BJ (cell line): ENCODE data around the gene SLC6A16. TPM values are rescaled to one million over a fixed set of nuclear protein-coding genes. Genes with fewer than 3 reads are reported as not detected.

Experiments used
- CTCF ChIA-PET: fragments of 350-600 bp; formaldehyde crosslinking; extraction: SDS; loops from one replicate; lab custom pipeline; 2021; ENCODE audit warnings: antibody characterized with exemption, inconsistent platforms; lab: Yijun Ruan, JAX
- POLR2A ChIA-PET: fragments of 300-600 bp; sonication (Branson Sonifier 250); formaldehyde crosslinking; extraction: SDS; loops from one replicate; lab custom pipeline; 2021; ENCODE audit warnings: antibody characterized with exemption; lab: Charles Lee
- DNase-seq: peaks from one replicate; pipeline ENCODE4 v3.0.0-alpha.2; 2011; ENCODE audit warnings: low read depth
- H3K27me3 ChIP-seq: 2 replicates; pipeline ENCODE4 v1.6.0; 2011; ENCODE audit warnings: low read length; ENCODE audit not compliant: control insufficient read depth, insufficient read depth
- H3K36me3 ChIP-seq: 2 replicates; pipeline ENCODE4 v1.5.1; 2011; ENCODE audit warnings: low read length; ENCODE audit not compliant: control insufficient read depth, insufficient read depth
- H3K4me3 ChIP-seq: 2 replicates; pipeline ENCODE4 v1.5.1; 2011; ENCODE audit warnings: low read depth, mild to moderate bottlenecking, control low read depth, low read length
- polyA plus RNA-seq: library from polyadenylated mRNA; depleted of rRNA; stranded (reverse); fragments of >200 nt; gene quantifications from 2 replicates; pipeline ENCODE4 v1.2.3, GENCODE V29; 2011
- TF ChIP-seq, protein P1 (sequence below): IDR thresholded peaks from 2 replicates; pipeline ENCODE4 v1.5.1; 2011; ENCODE audit warnings: low read depth, mild to moderate bottlenecking, control low read depth, inconsistent platforms, low read length, moderate library complexity; ENCODE audit not compliant: insufficient read depth

SLC6A16 gene
- polyA plus RNA-seq, 1 experiment = 0.42 TPM

DNA sequence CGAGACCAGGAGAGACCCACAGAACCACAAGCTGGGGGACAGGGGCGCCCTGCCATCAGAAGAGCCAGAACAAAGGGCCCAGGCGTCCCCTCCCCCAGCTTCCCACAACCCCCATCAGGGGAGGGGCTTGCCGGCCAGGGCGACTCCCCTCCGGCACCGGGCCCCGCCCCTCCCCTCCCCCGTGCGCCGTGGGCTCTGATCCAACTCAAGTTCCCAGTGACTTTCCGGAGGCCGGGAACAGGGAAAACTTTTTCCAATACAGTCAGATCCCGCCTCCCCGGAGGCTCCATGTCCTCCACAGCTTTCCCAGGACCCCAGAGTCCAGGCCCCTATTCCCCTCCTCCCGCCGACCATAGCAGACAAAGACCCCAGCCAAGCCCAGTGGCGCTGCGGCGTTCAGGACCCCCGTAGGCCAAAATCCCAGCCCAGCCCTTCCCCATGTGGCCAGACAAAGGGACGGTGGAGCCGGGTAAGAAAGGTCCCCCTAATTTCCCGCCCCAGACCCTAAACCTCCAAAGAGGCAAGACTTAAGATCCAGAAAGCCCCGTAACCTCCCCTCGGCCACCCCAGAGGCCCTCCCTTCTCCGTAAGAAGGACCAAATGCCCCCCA, 36.6 kb upstream of the SLC6A16 start:
- DNase-seq = peak; percentile 32
- peaks cover 4% of the 10 kb centered on the region for H3K36me3 ChIP-seq
- TF ChIP-seq, protein P1, sequence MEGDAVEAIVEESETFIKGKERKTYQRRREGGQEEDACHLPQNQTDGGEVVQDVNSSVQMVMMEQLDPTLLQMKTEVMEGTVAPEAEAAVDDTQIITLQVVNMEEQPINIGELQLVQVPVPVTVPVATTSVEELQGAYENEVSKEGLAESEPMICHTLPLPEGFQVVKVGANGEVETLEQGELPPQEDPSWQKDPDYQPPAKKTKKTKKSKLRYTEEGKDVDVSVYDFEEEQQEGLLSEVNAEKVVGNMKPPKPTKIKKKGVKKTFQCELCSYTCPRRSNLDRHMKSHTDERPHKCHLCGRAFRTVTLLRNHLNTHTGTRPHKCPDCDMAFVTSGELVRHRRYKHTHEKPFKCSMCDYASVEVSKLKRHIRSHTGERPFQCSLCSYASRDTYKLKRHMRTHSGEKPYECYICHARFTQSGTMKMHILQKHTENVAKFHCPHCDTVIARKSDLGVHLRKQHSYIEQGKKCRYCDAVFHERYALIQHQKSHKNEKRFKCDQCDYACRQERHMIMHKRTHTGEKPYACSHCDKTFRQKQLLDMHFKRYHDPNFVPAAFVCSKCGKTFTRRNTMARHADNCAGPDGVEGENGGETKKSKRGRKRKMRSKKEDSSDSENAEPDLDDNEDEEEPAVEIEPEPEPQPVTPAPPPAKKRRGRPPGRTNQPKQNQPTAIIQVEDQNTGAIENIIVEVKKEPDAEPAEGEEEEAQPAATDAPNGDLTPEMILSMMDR = no peak
- ChIA-PET CTCF (interaction anchor here (0.6 to 1.2 kb wide), 2 partner anchors 30 to 83 kb away, joined by 3 to 5 read pairs; no protein-coding TSS in a partner anchor), POLR2A (interaction anchor here (0.7 kb wide), 1 partner anchor 18 kb away, joined by 5 read pairs; no protein-coding TSS in a partner anchor)
- no peaks in the 10 kb centered on the region for H3K27me3 ChIP-seq
- peak overlapping the region; percentile 91 for H3K4me3 ChIP-seq

DNA sequence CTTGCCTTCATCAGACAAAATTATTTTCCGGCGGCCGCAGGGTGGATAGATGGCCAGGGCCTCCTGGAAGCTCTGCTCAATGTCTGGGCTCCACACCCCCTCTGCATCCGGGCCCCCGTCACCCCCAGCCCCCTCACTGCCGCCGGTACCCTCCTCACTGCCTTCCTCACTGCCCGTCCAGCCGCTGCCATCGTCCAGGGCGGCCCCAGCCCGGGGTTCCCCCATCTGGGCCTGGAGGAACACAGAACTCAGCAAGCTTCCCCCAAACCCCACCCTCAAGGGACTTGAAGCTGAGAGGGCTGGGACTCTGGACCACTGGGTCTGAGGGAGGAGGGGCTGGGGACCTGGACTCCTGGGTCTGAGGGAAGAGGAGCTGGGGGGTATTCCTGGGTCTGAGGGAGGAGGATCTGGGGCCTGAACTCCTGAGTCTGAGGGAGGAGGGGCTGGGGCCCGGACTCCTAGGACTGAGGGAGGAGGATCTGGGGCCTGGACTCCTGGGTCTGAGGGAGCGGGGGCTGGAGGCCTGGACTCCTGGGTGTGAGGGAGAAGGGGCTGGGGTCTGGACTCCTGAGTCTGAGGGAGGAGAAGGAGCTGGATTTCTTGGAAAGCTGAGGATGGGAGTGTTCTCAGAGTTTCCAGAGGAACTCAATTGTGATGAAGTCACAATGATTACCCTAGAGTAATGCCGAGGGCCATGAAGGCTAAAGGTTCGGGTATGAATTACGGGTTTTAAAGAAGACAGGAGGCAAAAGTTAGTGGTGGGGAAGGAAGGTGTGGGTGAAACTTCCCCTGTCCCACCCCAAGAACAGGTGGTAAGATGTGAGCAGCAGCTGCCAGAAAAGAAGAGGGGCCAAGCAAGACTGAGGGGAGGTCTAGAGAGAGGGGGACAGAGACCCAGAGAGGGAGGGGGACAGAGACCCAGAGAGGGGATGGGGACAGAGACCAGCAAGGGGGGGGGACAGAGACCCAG, 35.1 kb upstream of the SLC6A16 start:
- Histone ChIP-seq H3K36me3 (peaks cover 5% of the 10 kb centered on the region), H3K27me3 (no peaks in the 10 kb centered on the region), H3K4me3 (peak overlapping the region; percentile 91; the same call in 1 of the 2 replicates)
- TF ChIP-seq, protein P1 = no peak
- POLR2A ChIA-PET = no interaction called here
- CTCF ChIA-PET = interaction anchor here (0.5 to 1.7 kb wide), 5 partner anchors 32 to 390 kb away, joined by 3 to 5 read pairs (median 4); no protein-coding TSS in a partner anchor
- no peak for DNase-seq

DNA sequence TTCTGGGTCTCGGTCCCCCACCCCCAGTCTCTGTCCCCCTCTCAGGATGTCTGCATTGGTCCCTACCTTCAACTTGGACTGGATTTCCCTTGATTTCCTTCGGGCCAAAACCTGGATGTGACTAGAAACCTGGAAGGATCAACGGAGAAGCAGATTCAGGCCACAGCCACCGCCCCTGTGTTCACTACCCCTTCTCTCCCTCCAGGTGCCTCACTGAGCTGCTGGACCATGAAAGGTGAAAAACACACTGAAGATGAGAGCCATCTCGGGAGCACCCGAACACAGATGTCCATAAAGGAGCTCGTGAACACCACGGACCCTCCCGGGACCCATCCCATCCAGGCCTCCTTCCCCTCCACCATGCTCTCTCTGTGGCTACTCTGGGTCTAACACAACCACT, 32.2 kb upstream of the SLC6A16 start:
- H3K4me3 ChIP-seq = no peak overlapping the region
- H3K36me3 ChIP-seq = peaks cover 14% of the 10 kb centered on the region
- CTCF ChIA-PET = interaction anchor here (0.8 kb wide), 1 partner anchor 87 kb away, joined by 3 read pairs; no protein-coding TSS in a partner anchor
- DNase-seq = no peak
- TF ChIP-seq, protein P1 = no peak
- POLR2A ChIA-PET = no interaction called here
- H3K27me3 ChIP-seq = no peaks in the 10 kb centered on the region

DNA sequence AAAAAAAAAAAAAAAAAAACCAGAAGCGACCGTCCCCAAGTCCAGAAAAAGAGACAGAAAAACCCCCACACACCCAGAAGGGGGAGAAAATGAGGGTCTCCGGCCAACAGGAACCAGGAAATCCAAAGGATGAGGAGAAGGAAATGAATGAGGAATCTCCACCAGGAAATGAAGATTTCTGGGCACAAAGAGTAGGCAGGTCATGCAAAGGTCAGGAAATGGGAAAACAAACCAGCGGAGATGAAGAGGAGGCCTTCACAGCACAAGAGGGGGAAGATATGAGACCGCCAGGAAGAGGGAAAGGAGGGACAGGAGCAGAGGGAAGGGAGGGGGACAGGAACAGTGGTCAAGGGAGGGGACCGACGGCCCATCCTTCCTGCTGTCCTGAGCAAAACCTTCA, 31.4 kb upstream of the SLC6A16 start:
- TF ChIP-seq, protein P1 = no peak
- no peak for DNase-seq
- CTCF ChIA-PET = no interaction called here
- peaks cover 18% of the 10 kb centered on the region for H3K36me3 ChIP-seq
- no peaks in the 10 kb centered on the region for H3K27me3 ChIP-seq
- POLR2A ChIA-PET = no interaction called here
- no peak overlapping the region for H3K4me3 ChIP-seq

DNA sequence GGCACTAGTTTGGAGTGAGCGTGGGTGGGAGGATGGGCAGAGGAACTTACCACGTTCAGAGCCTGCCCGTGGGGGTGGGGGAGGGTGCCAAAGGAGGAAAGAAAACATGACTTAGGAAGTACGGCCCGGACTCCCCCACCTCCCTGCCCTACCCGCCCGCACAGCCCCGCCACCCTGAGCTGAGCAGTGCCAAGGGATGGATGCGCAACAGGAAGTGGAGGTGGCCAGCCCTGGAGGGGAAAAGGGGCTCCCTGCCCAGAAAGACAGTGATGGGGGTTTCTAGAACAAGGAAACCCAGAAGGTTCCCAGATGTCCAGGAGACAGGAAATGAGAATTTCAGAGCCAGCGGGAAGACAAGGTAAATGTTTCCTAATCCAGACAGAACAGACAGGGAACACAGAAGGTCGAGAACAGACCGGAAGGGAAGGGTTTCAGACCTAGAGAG, 30.9 kb upstream of the SLC6A16 start:
- TF ChIP-seq, protein P1 = no peak
- no peak for DNase-seq
- Histone ChIP-seq H3K36me3 (peaks cover 20% of the 10 kb centered on the region), H3K4me3 (no peak overlapping the region), H3K27me3 (no peaks in the 10 kb centered on the region)
- POLR2A ChIA-PET = no interaction called here
- CTCF ChIA-PET = no interaction called here
